ENCODE measurements around the gene POLD4.

- TF ChIP-seq CTCF (IDR thresholded peaks at IDR 0.05 in 4 of 5, conservative IDR thresholded peaks at IDR 0.05 in 1 of 5): no peak
- TF ChIP-seq POLR2A (IDR thresholded peaks at IDR 0.05): no peak
These were observed 22.1 kb upstream of the POLD4 start for GRCh38 chr11:67375320-67376055.
